SU-DHL-6 (cell line): Measurements from ENCODE around the gene SALL3.

Experiments used
- EZH2phosphoT487 ChIP-seq: fragments of 200-600 bp; sonication (generic), shearing (Covaris generic); conservative IDR thresholded peaks from 2 replicates; pipeline ENCODE4 v1.6.1; 2018; ENCODE audit warnings: mild to moderate bottlenecking, antibody characterized with exemption, low read length, moderate library complexity, mixed read lengths
- TF ChIP-seq, protein P1 (sequence below): fragments of 200-600 bp; sonication (generic); IDR thresholded peaks from one replicate; pipeline ENCODE4 v1.5.1; 2017; ENCODE audit warnings: antibody characterized with exemption, mild to moderate bottlenecking, low read length, moderate library complexity; ENCODE audit not compliant: insufficient read depth, poor library complexity, severe bottlenecking

DNA sequence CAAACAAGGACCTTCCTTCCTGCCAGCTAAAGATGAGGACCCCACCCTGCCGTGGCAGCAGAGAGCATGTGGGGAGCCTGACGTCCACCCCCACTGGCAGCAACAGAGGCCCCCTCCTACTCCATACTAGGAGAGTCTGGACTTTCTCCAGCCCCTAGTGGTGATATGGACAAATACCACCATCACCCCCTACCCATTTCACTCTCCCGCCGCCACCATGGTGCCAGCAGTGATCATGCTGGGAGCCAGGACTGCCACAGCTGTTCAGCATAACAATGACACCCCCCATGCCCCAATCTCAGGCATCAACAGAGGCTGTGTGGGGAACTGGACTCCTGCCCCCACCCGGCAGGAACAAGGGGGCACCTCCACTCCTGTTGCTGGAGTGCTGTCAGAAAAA is 46.9 kb downstream of the SALL3 start:
- TF ChIP-seq, protein P1, sequence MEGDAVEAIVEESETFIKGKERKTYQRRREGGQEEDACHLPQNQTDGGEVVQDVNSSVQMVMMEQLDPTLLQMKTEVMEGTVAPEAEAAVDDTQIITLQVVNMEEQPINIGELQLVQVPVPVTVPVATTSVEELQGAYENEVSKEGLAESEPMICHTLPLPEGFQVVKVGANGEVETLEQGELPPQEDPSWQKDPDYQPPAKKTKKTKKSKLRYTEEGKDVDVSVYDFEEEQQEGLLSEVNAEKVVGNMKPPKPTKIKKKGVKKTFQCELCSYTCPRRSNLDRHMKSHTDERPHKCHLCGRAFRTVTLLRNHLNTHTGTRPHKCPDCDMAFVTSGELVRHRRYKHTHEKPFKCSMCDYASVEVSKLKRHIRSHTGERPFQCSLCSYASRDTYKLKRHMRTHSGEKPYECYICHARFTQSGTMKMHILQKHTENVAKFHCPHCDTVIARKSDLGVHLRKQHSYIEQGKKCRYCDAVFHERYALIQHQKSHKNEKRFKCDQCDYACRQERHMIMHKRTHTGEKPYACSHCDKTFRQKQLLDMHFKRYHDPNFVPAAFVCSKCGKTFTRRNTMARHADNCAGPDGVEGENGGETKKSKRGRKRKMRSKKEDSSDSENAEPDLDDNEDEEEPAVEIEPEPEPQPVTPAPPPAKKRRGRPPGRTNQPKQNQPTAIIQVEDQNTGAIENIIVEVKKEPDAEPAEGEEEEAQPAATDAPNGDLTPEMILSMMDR, result no peak
- no peak for TF ChIP-seq EZH2phosphoT487
